GM18519 (cell line): Measurements from ENCODE around the gene GSPT1.
"Not testable (repeated sequence)": the region's sequence is repeated elsewhere in the genome, so short reads cannot be mapped to it uniquely, and the experiment has no call there.

Experiments
- ATAC-seq: cut with Tn5 transposase; IDR thresholded peaks from one replicate; pipeline ENCODE4 v1.9.1; 2021; ENCODE audit warnings: mild to moderate bottlenecking, moderate library complexity; ENCODE audit not compliant: unreplicated experiment, low FRiP score

GSPT1 gene

GRCh38 chr16:11915644-11916523 lies at the start of gene GSPT1:
GSPT1 (minus strand) TSS chr16:11915956; CDS start chr16:11915720, 236 bp downstream.
- peak; percentile 71 for ATAC-seq

- peak; percentile 79 for ATAC-seq
Measured at GRCh38 chr16:11964761-11965551, 49.2 kb upstream of the GSPT1 start, which contains the start of gene TNFRSF17. TNFRSF17 (plus strand) TSS chr16:11965210; CDS start chr16:11965325, 115 bp downstream.

GRCh38 chr16:11963706-11964105 lies 48.0 kb upstream of the GSPT1 start:
- no peak for ATAC-seq

GRCh38 chr16:11962978-11963377 lies 47.2 kb upstream of the GSPT1 start:
- ATAC-seq: not testable (repeated sequence)

- not testable (repeated sequence) for ATAC-seq
Measured at GRCh38 chr16:11962457-11962856, 46.7 kb upstream of the GSPT1 start.

- no peak for ATAC-seq
Measured at GRCh38 chr16:11957591-11958395, 42.0 kb upstream of the GSPT1 start.

GRCh38 chr16:11956558-11956957 lies 40.8 kb upstream of the GSPT1 start:
- no peak for ATAC-seq

- ATAC-seq: no peak
Measured at GRCh38 chr16:11955713-11956123, 40.0 kb upstream of the GSPT1 start.

- ATAC-seq: not testable (repeated sequence)
Measured at GRCh38 chr16:11953576-11953975, 37.8 kb upstream of the GSPT1 start.

GRCh38 chr16:11950388-11950787 lies 34.6 kb upstream of the GSPT1 start:
- no peak for ATAC-seq

- ATAC-seq: no peak
Measured at GRCh38 chr16:11949527-11949926, 33.8 kb upstream of the GSPT1 start.

GRCh38 chr16:11948819-11949218 lies 33.1 kb upstream of the GSPT1 start:
- no peak for ATAC-seq

- no peak for ATAC-seq
Measured at GRCh38 chr16:11946433-11946832, 30.7 kb upstream of the GSPT1 start.

GRCh38 chr16:11941945-11942344 lies 26.2 kb upstream of the GSPT1 start, which contains the start of gene NPIPB2:
NPIPB2 (minus strand) TSS chr16:11942045; CDS start chr16:11942045, 0 bp downstream.
- not testable (repeated sequence) for ATAC-seq

- ATAC-seq: not testable (repeated sequence)
Measured at GRCh38 chr16:11927350-11927749, 11.6 kb upstream of the GSPT1 start.

- not testable (repeated sequence) for ATAC-seq
Measured at GRCh38 chr16:11924046-11924445, 8.3 kb upstream of the GSPT1 start.

- ATAC-seq: no peak
Measured at GRCh38 chr16:11916524-11917285, 949 bp upstream of the GSPT1 start.

- peak; percentile 25 for ATAC-seq
Measured at GRCh38 chr16:11915114-11915643, 577 bp downstream of the GSPT1 start.
